HG02840 (cell line): Measurements from ENCODE around the gene NUCB1.
"Not testable (repeated sequence)": the region's sequence is repeated elsewhere in the genome, so short reads cannot be mapped to it uniquely, and the experiment has no call there.

Source experiments
- ATAC-seq: cut with Tn5 transposase; IDR thresholded peaks from one replicate; pipeline ENCODE4 v1.9.1; 2021; ENCODE audit warnings: mild to moderate bottlenecking, moderate library complexity, moderate number of reproducible peaks; ENCODE audit not compliant: unreplicated experiment, low FRiP score

Gene NUCB1

GRCh38 chr19:48900477-48901406 lies 630 bp downstream of the NUCB1 start:
- ATAC-seq = no peak

- not testable (repeated sequence) for ATAC-seq
Observed at GRCh38 chr19:48902291-48902690, 2.2 kb downstream of the NUCB1 start.

- not testable (repeated sequence) for ATAC-seq
Observed at GRCh38 chr19:48903788-48904187, 3.7 kb downstream of the NUCB1 start.

GRCh38 chr19:48905664-48906063 lies 5.6 kb downstream of the NUCB1 start:
- ATAC-seq = no peak

- no peak for ATAC-seq
Observed at GRCh38 chr19:48906324-48906723, 6.2 kb downstream of the NUCB1 start.

- no peak for ATAC-seq
Observed at GRCh38 chr19:48907671-48908070, 7.6 kb downstream of the NUCB1 start.

- not testable (repeated sequence) for ATAC-seq
Observed at GRCh38 chr19:48909424-48910077, 9.4 kb downstream of the NUCB1 start.

- no peak for ATAC-seq
Observed at GRCh38 chr19:48910803-48911202, 10.7 kb downstream of the NUCB1 start.

- ATAC-seq = no peak
Observed at GRCh38 chr19:48913114-48913889, 13.2 kb downstream of the NUCB1 start.

GRCh38 chr19:48914181-48914580 lies 14.1 kb downstream of the NUCB1 start:
- no peak for ATAC-seq

- ATAC-seq = no peak
Observed at GRCh38 chr19:48915757-48916156, 15.6 kb downstream of the NUCB1 start.

- no peak for ATAC-seq
Observed at GRCh38 chr19:48918071-48918470, 18.0 kb downstream of the NUCB1 start.

GRCh38 chr19:48918801-48919247 lies 18.7 kb downstream of the NUCB1 start:
- ATAC-seq = no peak

- not testable (repeated sequence) for ATAC-seq
Observed at GRCh38 chr19:48919271-48919670, 19.2 kb downstream of the NUCB1 start.

GRCh38 chr19:48920949-48921348 lies 20.8 kb downstream of the NUCB1 start:
- ATAC-seq = no peak

GRCh38 chr19:48921721-48922500 lies 21.8 kb downstream of the NUCB1 start:
- no peak for ATAC-seq

GRCh38 chr19:48922548-48923490 lies 22.7 kb downstream of the NUCB1 start:
- no peak for ATAC-seq

GRCh38 chr19:48925240-48925843 lies 25.2 kb downstream of the NUCB1 start:
- no peak for ATAC-seq

GRCh38 chr19:48925890-48926289 lies 25.8 kb downstream of the NUCB1 start:
- not testable (repeated sequence) for ATAC-seq
